Subcutaneous abdominal adipose tissue (tissue), 5 donors: ENCODE data around the gene METTL17.
"Not testable (repeated sequence)": the region's sequence is repeated elsewhere in the genome, so short reads cannot be mapped to it uniquely, and the experiment has no call there.

Experiments
- H3K27ac ChIP-seq: one replicate; pipeline ENCODE4 v1.7.0; 2013; ENCODE audit warnings: low read depth, mild to moderate bottlenecking, inconsistent platforms, low read length, moderate library complexity
- H3K27me3 ChIP-seq, 5 donors: one replicate each; pipeline ENCODE4 v1.7.0; 2013; ENCODE audit warnings: low read length in 5 of 5, inconsistent platforms in 1 of 5; ENCODE audit not compliant: control insufficient read depth in 5 of 5, insufficient read depth in 4 of 5
- H3K36me3 ChIP-seq, 5 donors: one replicate each; pipeline ENCODE4 v1.7.0; 2013; ENCODE audit warnings: low read length in 5 of 5; ENCODE audit not compliant: control insufficient read depth in 5 of 5, insufficient read depth in 5 of 5
- H3K4me1 ChIP-seq, 5 donors: one replicate each; pipeline ENCODE4 v1.7.0; 2013; ENCODE audit warnings: low read length in 5 of 5, mild to moderate bottlenecking in 3 of 5, moderate library complexity in 1 of 5; ENCODE audit not compliant: control insufficient read depth in 5 of 5, insufficient read depth in 5 of 5
- H3K4me3 ChIP-seq, 5 donors: one replicate each; pipeline ENCODE4 v1.7.0; 2013; ENCODE audit warnings: low read length in 5 of 5, low read depth in 1 of 5
- H3K9ac ChIP-seq, 5 donors: one replicate each; pipeline ENCODE4 v1.7.0; 2013; ENCODE audit warnings: low read length in 5 of 5, mild to moderate bottlenecking in 4 of 5, moderate library complexity in 3 of 5
- H3K9me3 ChIP-seq, 5 donors: one replicate each; pipeline ENCODE4 v1.7.0; 2013; ENCODE audit warnings: low read length in 5 of 5; ENCODE audit not compliant: control insufficient read depth in 5 of 5
- donor health status: healthy.
- donor health status: healthy.
- donor health status: healthy.
- donor health status: healthy.
- donor health status: healthy.

METTL17 gene

DNA sequence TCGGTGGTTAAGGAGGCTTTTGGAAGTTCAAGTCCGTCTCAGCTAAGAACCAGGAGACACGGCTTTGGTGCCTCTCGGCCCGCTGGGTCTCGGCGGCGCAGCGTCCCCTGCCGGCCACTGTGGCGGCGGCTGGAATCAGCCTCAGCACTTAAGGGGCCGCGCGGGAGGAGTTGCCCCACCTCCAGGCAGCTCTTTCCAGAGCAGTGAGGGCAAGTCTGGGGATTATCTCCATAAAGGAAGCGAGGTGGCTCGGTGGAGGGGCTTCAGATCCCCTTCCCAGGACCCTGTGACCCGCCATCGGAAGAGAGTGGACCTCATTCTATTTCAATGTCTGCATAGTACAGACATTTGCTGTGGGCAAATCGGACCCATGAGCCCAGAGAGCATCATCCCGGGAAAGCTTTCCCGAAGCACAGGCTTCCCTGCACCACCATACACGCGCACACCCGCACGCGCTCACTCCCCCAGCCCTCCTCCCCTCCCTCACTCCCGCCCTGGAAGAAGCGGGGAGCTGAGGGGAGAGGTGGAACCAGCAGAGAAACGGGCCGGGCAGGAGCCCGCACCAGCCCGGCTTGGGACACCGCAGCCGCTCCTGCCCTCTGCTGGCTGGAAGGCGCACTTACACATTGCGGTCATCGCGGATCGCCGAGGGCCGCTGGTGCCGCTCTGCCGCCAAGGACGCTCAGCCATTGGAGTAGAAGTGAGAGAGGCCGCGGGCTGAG is 18.6 kb upstream of the METTL17 start:
- Histone ChIP-seq H3K27me3 (no peaks in the 10 kb centered on the region), H3K4me1 (peaks cover 2 to 15% (median 14%) of the 10 kb centered on the region in 5 donors), H3K4me3 (peak overlapping the region; percentile 84 to 94 (median 86)), H3K36me3 (no peaks in the 10 kb centered on the region), H3K27ac (peak overlapping the region; percentile 60), H3K9me3 (no peaks in the 10 kb centered on the region), H3K9ac (peak overlapping the region in 4 of 5 donors; percentile 71 to 81 (median 78))

DNA sequence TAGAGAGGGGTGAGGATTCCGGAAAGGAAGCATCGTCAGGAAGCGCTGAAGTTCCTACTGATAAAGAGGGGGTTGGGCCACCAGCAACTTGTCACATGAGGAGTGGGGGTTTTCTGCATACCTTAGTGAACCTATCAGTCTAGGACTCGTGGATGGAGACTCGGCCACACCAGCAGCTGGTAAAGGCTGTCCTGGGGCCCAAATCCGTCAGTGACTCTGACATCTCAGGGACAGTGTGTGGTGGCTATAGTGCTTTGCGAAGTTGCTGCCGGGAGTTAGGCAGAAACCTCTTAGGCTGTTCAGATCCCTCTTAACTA is 18.1 kb upstream of the METTL17 start:
- Histone ChIP-seq H3K36me3 (no peaks in the 10 kb centered on the region), H3K4me1 (peaks cover 2 to 15% (median 14%) of the 10 kb centered on the region in 5 donors), H3K4me3 (peak overlapping the region; percentile 63 to 89 (median 86)), H3K27me3 (no peaks in the 10 kb centered on the region), H3K27ac (no peak overlapping the region), H3K9ac (peak overlapping the region in 2 of 5 donors; percentile 65 to 81), H3K9me3 (no peaks in the 10 kb centered on the region)

GRCh38 chr14:20973501-20973900 is 16.3 kb upstream of the METTL17 start:
- no peak overlapping the region for H3K4me3 ChIP-seq
- H3K4me1 ChIP-seq = peaks cover 2 to 15% (median 14%) of the 10 kb centered on the region in 5 donors
- no peaks in the 10 kb centered on the region for H3K36me3 ChIP-seq
- H3K9ac ChIP-seq = no peak overlapping the region
- H3K27me3 ChIP-seq = no peaks in the 10 kb centered on the region
- H3K9me3 ChIP-seq = no peaks in the 10 kb centered on the region
- no peak overlapping the region for H3K27ac ChIP-seq

GRCh38 chr14:20976291-20976690 is 13.5 kb upstream of the METTL17 start:
- peaks cover 0 to 3% (median 0%) of the 10 kb centered on the region in 5 donors for H3K27me3 ChIP-seq
- H3K9me3 ChIP-seq = no peaks in the 10 kb centered on the region
- H3K4me1 ChIP-seq = peaks cover 2 to 6% (median 5%) of the 10 kb centered on the region in 5 donors
- H3K4me3 ChIP-seq = no peak overlapping the region
- H3K9ac ChIP-seq = no peak overlapping the region
- H3K36me3 ChIP-seq = no peaks in the 10 kb centered on the region
- H3K27ac ChIP-seq = no peak overlapping the region

DNA sequence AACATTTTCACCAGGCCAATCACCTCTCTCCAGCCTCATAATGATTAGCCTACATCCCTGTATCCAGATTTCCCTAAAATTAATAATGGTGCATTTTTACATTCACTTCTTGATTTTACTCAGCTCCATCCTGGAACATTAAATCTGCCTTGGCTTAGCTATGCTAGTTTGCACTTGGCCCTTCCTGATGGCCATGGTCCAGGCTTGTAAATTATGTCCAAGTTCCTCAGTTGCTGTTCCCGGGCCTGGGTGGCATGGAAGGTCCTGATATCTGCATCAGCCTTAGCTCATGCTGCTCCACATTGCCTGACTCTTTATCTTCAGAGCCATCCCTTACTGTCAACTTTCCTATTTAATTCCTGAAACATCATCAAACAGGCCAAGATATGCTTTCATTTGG is 11.1 kb upstream of the METTL17 start:
- H3K27me3 ChIP-seq = peaks cover 0 to 3% (median 0%) of the 10 kb centered on the region in 5 donors
- H3K9me3 ChIP-seq = no peaks in the 10 kb centered on the region
- H3K4me3 ChIP-seq = no peak overlapping the region
- H3K36me3 ChIP-seq = no peaks in the 10 kb centered on the region
- no peak overlapping the region for H3K27ac ChIP-seq
- no peak overlapping the region for H3K9ac ChIP-seq
- H3K4me1 ChIP-seq = no peaks in the 10 kb centered on the region

DNA sequence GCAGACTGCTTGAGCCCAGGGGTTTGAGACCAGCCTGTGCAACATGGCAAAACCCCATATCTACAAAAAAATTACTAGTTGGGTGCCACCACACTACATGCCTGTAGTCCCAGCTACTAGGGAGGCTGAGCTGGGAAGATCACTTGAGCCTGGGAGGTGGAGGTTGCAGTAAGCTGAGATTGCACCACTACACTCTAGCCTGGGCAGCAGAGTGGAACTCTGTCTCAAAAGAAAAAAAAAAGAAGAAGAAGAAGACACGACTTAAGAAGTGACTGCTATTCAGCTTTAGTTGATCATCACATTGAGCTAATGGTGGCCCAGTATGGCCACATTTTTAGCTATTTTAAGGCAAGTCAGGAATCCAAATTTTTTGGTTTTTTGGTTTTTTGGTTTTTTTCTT is 8.9 kb upstream of the METTL17 start:
- Histone ChIP-seq H3K9me3 (no peaks in the 10 kb centered on the region), H3K27me3 (peaks cover 0 to 3% (median 0%) of the 10 kb centered on the region in 5 donors), H3K4me3 (no peak overlapping the region), H3K9ac (no peak overlapping the region), H3K36me3 (no peaks in the 10 kb centered on the region), H3K27ac (no peak overlapping the region), H3K4me1 (no peaks in the 10 kb centered on the region)

DNA sequence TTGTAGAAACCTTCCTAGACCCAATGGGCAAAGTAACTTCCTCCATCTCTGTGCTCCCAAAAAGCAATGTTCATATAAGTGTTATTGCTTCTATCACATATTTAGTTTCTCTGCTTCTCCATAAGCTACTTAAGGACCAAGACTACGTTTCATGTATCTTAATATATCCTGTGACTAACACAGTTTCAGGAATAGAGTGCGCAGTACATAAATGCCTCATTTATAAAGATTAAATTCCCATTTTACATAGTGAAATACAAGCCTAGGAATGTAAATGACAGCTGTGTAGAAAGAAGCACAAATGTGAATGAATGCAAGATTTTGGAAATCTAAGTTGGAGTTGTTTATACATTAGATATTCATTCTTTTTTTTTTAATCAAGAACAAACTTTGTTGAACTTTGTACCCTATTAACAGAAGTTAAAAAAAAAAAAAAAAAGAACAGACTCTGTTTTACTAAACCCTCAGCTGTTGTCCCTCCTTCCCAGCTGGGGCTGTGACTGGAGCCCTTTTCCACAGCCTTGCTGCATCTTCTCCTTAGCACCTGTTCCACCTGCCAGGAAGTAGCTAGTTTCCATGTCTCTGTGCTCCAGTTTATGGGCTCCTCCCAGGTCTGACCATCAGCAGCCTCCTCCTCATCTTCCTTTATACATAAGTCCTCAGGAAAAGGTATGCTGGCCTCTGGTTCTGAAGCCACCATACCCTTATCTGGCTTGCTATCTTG is 7.0 kb upstream of the METTL17 start:
- H3K36me3 ChIP-seq = no peaks in the 10 kb centered on the region
- H3K9me3 ChIP-seq = no peaks in the 10 kb centered on the region
- H3K9ac ChIP-seq = no peak overlapping the region
- H3K4me1 ChIP-seq = no peaks in the 10 kb centered on the region
- no peak overlapping the region for H3K27ac ChIP-seq
- H3K27me3 ChIP-seq = peaks cover 0 to 3% (median 0%) of the 10 kb centered on the region in 5 donors
- no peak overlapping the region for H3K4me3 ChIP-seq

DNA sequence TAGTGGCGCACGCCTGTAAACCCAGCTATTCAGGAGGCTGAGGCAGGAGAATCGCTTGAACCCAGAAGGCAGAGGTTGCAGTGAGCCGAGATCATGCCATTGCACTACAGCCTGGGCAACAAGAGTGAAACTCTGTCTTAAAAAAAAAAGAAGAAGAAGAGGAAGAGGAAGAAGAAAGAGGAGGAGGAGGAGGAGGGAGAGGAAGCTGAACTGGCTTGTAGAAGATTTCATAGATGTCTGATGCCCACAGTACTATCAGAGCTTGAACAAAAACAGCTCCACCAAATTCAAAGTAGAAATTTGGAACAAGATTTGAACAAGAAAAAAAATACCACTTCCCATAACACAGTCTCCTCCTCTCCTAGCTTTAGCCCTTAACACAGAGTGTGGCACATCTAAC is 4.1 kb upstream of the METTL17 start:
- H3K36me3 ChIP-seq, H3K9ac ChIP-seq, H3K27me3 ChIP-seq, H3K4me3 ChIP-seq, H3K9me3 ChIP-seq, H3K27ac ChIP-seq: not testable (repeated sequence)
- H3K4me1 ChIP-seq = peaks cover 2 to 15% (median 14%) of the 10 kb centered on the region in 5 donors

DNA sequence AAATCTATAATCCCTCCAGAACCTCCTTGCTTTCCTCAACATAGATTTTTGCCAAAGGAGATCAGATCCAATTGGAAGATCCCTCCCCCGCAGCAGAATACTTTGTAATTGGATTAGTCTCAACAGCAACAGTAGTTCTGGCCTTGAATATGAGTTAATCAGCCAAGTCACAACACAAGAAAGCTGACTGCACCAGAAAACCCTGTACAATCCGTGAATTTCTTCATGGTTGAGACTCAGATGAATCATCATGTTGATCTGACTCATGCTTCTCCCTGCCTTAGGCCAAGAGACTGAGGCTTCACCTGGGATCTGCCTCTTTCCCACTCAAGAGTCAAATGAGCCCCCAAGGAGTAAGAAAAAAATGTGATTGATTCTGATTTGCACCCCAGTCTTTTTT is 3.0 kb upstream of the METTL17 start:
- peaks cover 4 to 25% (median 22%) of the 10 kb centered on the region in 5 donors for H3K4me1 ChIP-seq
- no peak overlapping the region for H3K4me3 ChIP-seq
- H3K36me3 ChIP-seq = peaks cover 0 to 3% (median under 1%) of the 10 kb centered on the region in 5 donors
- H3K9me3 ChIP-seq = no peaks in the 10 kb centered on the region
- H3K27ac ChIP-seq = no peak overlapping the region
- H3K9ac ChIP-seq = no peak overlapping the region
- no peaks in the 10 kb centered on the region for H3K27me3 ChIP-seq

GRCh38 chr14:20988717-20989470 is 886 bp upstream of the METTL17 start:
- H3K9ac ChIP-seq = peak overlapping the region in 3 of 5 donors; percentile 52 to 68 (median 52)
- no peaks in the 10 kb centered on the region for H3K27me3 ChIP-seq
- peaks cover 10 to 21% (median 18%) of the 10 kb centered on the region in 5 donors for H3K36me3 ChIP-seq
- H3K4me1 ChIP-seq = peaks cover 4 to 26% (median 22%) of the 10 kb centered on the region in 5 donors
- H3K27ac ChIP-seq = peak overlapping the region; percentile 72
- H3K4me3 ChIP-seq = peak overlapping the region; percentile 26 to 95 (median 53)
- H3K9me3 ChIP-seq = no peaks in the 10 kb centered on the region
